Embryonic facial prominence (tissue), 1 donor: ENCODE results near the gene KLHL35.

Source experiments
- DNase-seq: peaks from one replicate; pipeline ENCODE4 v3.0.0-alpha.2; 2016; ENCODE audit errors: extremely low spot score

KLHL35 gene

DNA sequence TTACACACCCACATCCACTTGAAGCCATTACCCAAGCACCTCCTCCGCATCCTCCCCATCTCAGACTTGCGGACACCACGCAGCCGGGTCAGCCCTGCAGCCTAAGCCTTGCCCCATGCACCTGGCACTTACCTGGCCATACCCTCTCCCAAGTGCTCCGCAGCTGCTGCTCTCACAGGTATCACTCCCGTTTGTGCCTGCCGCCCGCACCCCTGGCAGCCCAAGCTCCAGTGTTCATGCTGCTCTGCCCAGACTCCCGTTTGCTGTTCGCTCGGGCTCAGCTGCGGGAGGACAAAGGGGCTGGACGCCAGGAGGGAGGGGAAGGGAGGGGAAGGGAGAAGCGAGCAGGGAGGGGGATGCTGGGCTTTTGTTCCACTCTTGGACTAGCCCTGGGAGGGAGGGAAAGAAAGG, at the start of gene KLHL35:
Gene KLHL35 (minus strand): TSS at position 293 of the 411 bp plus-strand sequence. CDS start 2,574 bp downstream, outside the sequence.
- no peak for DNase-seq

- DNase-seq = no peak
Observed at GRCh38 chr11:75481922-75482606, 49.1 kb upstream of the KLHL35 start.

DNA sequence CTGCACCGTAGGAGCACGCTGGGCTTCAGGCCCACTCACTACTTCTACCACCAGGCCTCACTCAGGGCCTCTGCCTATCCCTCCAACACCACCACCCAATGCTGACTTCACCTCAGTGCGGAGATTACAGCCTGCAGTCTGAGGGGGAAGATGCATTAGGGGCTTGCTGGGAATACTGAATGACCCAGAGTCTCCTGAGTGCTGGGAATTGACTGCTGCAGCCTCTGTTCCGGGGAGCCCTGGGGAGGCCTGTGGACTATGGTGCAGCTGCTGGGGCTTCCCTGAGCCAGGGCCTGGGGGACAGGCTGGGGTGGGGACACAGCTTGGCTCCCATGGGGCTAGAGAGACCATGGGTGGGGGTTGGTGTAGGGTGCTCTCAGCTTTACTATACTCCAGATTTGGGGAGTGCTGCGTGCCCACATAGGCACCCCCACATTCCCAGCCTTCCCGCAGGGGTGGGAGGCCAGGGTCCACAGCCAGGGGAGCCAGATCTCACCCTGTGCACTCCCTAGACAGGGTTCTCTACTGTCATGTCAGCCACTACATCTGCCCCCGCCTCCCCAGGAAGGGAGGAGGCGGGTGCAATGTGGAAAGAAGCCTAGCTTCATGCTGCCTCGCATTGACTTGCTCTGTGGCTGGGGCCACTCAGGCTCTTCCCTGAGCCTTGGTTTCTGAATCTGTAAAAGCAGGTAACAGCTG, 48.4 kb upstream of the KLHL35 start:
- DNase-seq = no peak

- no peak for DNase-seq
Observed at GRCh38 chr11:75480185-75481175, 47.5 kb upstream of the KLHL35 start.

DNA sequence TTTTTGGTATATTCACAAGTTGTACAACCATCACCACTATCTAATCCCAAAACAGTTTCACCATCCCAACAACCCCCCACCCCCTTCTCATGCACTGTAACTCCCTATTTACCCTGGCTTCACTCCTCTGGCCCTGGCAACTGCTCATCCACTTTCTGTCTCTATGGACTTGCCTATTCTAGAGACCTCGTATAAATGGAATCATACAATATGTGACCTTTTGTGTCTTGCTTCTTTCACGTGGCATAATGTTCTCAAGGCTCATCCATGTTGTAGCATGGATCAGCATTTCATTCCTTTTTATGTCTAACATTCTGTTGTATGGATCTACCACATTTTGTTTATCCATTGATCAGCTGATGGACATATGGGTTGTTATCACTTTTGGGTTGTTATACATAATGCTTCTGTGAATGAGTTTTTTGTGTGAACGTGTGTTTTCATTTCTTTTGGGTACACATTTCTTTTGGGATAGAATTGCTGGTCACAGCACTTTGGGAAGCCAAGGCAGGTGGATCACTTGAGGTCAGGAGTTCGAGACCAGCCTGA, 46.7 kb upstream of the KLHL35 start:
- DNase-seq = no peak

- DNase-seq = no peak
Observed at GRCh38 chr11:75478783-75479596, 46.0 kb upstream of the KLHL35 start.

DNA sequence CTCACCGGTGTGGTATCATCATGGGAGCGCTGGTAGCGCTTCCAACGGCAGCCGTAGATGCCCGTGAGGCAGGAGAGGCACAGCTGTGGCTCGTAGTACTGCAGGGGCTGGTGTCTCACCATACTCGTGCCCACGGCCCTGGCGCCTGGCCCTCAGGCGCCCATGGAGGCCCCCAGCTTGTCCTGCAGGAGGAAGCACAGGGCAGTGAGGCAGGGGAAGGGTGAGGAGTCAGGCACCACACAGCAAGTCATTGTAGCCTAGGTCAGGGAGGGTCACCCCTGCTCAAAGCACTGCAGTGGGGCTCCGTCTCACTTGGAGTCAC, 44.6 kb upstream of the KLHL35 start:
- DNase-seq = no peak

DNA sequence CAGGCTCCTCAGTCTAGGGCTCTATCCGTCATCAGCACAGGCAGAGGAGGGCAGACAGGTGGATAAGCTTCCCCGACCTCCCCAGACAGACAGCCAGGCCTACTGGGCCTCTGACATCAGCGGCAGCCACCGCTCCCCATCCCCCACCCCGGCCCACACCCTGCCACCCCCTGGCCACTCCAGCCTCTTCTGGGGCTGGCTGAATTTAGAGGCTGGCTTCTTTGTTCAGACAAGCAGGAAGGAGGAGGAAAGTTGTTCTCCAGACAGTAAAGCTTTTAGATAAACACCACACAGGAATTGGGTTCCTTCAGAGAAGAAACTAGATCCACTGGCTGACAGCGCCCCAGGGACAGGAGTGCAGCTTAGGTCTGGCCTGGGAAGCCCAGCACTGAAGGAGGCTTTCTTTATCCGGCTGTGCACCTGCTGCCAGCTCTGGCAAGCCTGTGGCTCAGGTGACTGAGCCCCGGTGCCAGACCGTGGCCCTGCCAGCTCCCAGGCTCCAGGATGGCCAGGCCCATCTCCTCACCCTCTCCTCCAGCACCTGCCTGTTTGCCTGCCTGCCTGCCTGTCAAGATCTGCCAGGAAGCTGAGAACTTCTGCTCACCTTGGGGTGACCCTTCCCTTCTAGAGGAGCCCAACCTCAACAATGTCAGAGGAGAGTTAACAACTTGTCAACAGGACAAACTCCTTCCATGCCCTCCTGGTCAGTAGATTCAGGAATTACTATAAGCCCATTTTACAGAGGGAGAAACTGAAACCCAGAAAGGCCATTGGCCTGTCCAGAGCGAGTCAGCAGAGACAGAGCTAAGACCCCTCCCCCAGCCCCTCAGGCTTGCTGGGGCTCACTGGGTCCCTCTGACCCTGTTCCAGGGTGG, 44.0 kb upstream of the KLHL35 start:
- DNase-seq = no peak

DNA sequence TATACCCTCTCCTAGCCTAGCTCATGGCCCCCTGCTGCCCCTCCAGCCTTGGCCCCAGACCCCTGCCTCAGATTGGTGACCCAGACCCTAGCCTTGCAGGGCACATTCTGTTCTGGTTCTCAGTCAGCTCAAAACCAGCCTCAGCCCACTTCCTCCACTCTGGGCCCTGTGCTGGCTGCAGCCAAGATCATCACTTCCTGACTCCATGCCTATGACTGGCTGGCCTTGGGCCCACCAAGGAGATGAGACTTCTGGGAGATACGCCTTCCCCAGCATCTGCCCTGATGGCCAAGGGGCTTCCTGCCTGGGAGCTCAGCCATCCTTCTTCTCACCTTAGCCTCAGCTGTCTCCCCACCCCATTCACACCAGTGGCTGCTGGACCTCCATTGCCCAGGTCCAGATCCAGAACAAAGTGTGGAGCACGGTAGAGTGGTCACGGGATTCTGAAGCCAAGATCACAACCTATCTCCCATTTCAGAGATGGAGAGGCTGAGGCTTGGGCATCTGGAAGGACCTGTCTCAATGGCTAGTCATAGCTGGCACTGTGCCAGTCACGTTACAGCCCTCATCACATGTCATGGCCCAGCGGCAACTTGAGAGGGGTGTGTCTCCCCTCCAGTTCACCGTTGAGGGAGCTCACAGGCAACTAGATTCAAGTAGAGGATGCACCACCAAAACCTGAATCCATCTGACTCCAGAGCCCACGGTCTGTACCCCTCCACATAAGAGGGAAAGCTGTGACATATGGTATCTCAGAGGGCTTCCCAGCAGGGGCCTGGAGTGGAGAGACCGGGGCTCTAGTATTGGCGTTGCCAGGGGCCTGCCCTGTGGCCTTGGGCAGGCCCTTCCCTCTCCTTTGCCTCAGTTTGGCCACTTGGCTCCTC, 43.0 kb upstream of the KLHL35 start:
- no peak for DNase-seq

- DNase-seq = no peak
Observed at GRCh38 chr11:75474878-75475766, 42.1 kb upstream of the KLHL35 start.

GRCh38 chr11:75474240-75474639, 41.2 kb upstream of the KLHL35 start:
- no peak for DNase-seq

GRCh38 chr11:75473684-75474083, 40.7 kb upstream of the KLHL35 start:
- no peak for DNase-seq

- DNase-seq = no peak
Observed at GRCh38 chr11:75472081-75472732, 39.2 kb upstream of the KLHL35 start.

DNA sequence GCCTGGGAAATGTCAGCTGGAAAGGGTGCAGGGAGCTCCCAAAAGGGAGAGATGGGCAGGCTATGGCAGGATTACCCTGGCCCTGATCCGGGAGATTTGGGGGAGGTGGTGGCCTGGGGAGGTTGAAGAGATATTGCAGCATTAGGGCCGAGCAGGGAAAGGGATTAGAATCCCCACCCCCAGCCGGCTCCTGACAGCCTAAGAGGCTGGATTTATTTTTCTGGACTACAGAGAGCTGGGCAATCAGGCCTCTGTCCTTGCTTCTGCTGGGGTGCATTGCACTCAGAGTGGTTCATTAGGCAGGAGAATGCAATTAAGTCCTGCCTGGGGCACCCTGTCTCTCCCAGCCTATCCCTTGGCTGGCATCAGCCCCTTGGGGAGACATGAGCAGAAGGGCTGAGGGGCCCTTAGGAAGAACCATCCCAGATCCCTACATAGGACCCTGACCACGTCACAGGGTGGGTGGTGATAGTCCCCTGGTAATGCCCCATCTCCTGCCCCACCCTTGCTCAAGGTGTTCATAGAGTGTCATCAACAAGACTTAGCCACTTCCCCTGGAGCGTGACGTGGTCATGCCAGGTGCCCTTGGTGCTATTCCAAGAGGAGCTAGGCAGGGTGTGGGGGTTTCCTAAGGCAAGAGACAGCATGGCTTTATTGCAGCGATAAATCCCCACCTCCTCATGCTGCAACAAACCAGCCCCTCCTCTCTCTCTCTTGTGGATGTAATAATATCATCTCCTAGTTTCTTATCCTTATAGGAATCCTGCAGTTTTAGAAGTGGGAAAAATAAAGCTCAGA, 38.4 kb upstream of the KLHL35 start:
- DNase-seq = no peak

GRCh38 chr11:75470476-75471080, 37.6 kb upstream of the KLHL35 start:
- no peak for DNase-seq

DNA sequence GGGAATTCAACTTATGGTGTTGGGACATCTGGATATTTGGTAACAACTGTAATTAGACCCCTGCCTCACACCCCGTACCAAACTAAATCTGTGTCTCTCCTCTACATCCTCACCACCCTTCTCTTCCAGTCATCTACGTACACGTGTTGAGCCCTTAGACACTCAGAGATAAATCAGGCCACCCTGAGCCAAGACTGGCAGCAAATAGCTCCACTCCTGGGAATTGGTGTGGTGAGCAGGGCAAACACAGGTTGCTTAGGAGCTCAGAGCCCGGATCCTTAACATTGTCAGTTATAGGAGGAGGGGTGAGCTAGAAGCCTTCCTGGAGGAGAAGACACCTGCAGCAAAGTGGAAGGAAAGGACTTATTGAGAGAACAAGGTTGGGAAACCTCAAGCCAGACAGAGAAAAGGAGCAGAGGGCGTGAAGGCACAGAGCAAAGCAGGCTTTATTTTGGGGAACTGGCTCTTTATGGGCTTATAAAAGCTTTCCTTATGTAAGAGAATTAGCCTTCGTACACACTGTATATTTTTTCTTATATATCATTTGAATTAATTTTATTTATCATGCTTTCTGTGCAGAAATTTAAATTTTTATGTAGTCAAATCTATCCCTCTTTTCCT, 36.9 kb upstream of the KLHL35 start:
- DNase-seq = no peak
